ENCODE measurements around the gene NSL1. TPM values are rescaled to one million over a fixed set of nuclear protein-coding genes. Genes with fewer than 3 reads are reported as not detected.
A peak's percentile ranks its signal among the peaks of the same experiment; 100 is the strongest.

NSL1 gene
- total RNA-seq, 1 donor from 2014 or later, result 92.3 TPM

- Histone ChIP-seq H3K4me1 (peaks cover 19% of the 10 kb centered on the region), H3K9me3 (no peaks in the 10 kb centered on the region), H3K4me3 (no peak overlapping the region), H3K27me3 (no peaks in the 10 kb centered on the region), H3K36me3 (no peaks in the 10 kb centered on the region), H3K27ac (no peak overlapping the region)
- DNase-seq (ENCODE audit: extremely low spot score in 2 of 2), result no peak
- TF ChIP-seq CTCF (IDR thresholded peaks at IDR 0.05) (no peak), POLR2AphosphoS5 (IDR thresholded peaks at IDR 0.05; ENCODE audit: insufficient read depth in 1 of 2, low read depth in 1 of 2) (no peak), POLR2A (IDR thresholded peaks at IDR 0.05) (no peak)
- intact Hi-C loops (cut with DNase I), result no loop called here
These were observed 37.4 kb downstream of the NSL1 start for GRCh38 chr1:212754193-212754592.

GRCh38 chr1:212753749-212754148, 37.8 kb downstream of the NSL1 start:
- no peaks in the 10 kb centered on the region for H3K36me3 ChIP-seq
- no peak for TF ChIP-seq CTCF (IDR thresholded peaks at IDR 0.05)
- TF ChIP-seq POLR2A (IDR thresholded peaks at IDR 0.05), result no peak
- TF ChIP-seq POLR2AphosphoS5 (IDR thresholded peaks at IDR 0.05; ENCODE audit: insufficient read depth in 1 of 2, low read depth in 1 of 2), result no peak
- intact Hi-C loops (cut with DNase I), result no loop called here
- no peak overlapping the region for H3K4me3 ChIP-seq
- no peaks in the 10 kb centered on the region for H3K27me3 ChIP-seq
- H3K27ac ChIP-seq, result no peak overlapping the region
- no peak for DNase-seq (ENCODE audit: extremely low spot score in 2 of 2)
- H3K9me3 ChIP-seq, result no peaks in the 10 kb centered on the region
- H3K4me1 ChIP-seq, result peaks cover 19% of the 10 kb centered on the region

GRCh38 chr1:212752934-212753497, 38.6 kb downstream of the NSL1 start:
- no peaks in the 10 kb centered on the region for H3K27me3 ChIP-seq
- TF ChIP-seq POLR2A (IDR thresholded peaks at IDR 0.05), result no peak
- no peak for TF ChIP-seq POLR2AphosphoS5 (IDR thresholded peaks at IDR 0.05; ENCODE audit: insufficient read depth in 1 of 2, low read depth in 1 of 2)
- no peak for TF ChIP-seq CTCF (IDR thresholded peaks at IDR 0.05)
- no peak for DNase-seq (ENCODE audit: extremely low spot score in 2 of 2)
- no peaks in the 10 kb centered on the region for H3K9me3 ChIP-seq
- peak overlapping the region; percentile 9 for H3K27ac ChIP-seq
- no peaks in the 10 kb centered on the region for H3K36me3 ChIP-seq
- intact Hi-C loops (cut with DNase I), result no loop called here
- peak overlapping the region in 1 of 2 donors; percentile 13 for H3K4me3 ChIP-seq
- H3K4me1 ChIP-seq, result peaks cover 19% of the 10 kb centered on the region

- H3K4me3 ChIP-seq, result peak overlapping the region in 1 of 2 donors; percentile 13
- TF ChIP-seq POLR2AphosphoS5 (IDR thresholded peaks at IDR 0.05; ENCODE audit: insufficient read depth in 1 of 2, low read depth in 1 of 2) (peak in 1 of 2 donors; percentile 13), POLR2A (IDR thresholded peaks at IDR 0.05) (no peak), CTCF (IDR thresholded peaks at IDR 0.05) (no peak)
- intact Hi-C loops (cut with DNase I), result no loop called here
- DNase-seq (ENCODE audit: extremely low spot score in 2 of 2), result no peak
- H3K27me3 ChIP-seq, result no peaks in the 10 kb centered on the region
- no peaks in the 10 kb centered on the region for H3K36me3 ChIP-seq
- H3K4me1 ChIP-seq, result peaks cover 19% of the 10 kb centered on the region
- no peaks in the 10 kb centered on the region for H3K9me3 ChIP-seq
- peak overlapping the region; percentile 9 for H3K27ac ChIP-seq
These were observed 39.2 kb downstream of the NSL1 start for GRCh38 chr1:212752252-212752933.
